Heart right ventricle (tissue), 16 donors: Measurements from ENCODE around the gene FOXP2. TPM values are rescaled to one million over a fixed set of nuclear protein-coding genes. Genes with fewer than 3 reads are reported as not detected.

ENCODE experiments used
- ATAC-seq, 8 donors: fragments of 200-7000 bp; cut with Tn5 transposase; one replicate each; pipeline ENCODE4 v1.9.1; 2020; ENCODE audit warnings: mild to moderate bottlenecking in 8 of 8, moderate library complexity in 8 of 8, moderate number of reproducible peaks in 1 of 8
- DNase-seq, 2 donors: peaks; one replicate each; pipeline ENCODE4 v3.0.0-alpha.2; 2020
- H3K27ac ChIP-seq, 10 donors: fragments of 200-600 bp; sonication (generic) in 2 of 10; one replicate each; pipeline versions ENCODE4 v1.5.0 to v1.8.0; 2020 to 2022; ENCODE audit warnings: mild to moderate bottlenecking in 3 of 10
- H3K27me3 ChIP-seq, 7 donors: fragments of 200-600 bp; one replicate each; pipeline ENCODE4 v1.8.0; 2021 to 2022; ENCODE audit warnings: mild to moderate bottlenecking in 2 of 7
- H3K36me3 ChIP-seq, 9 donors: fragments of 200-600 bp; sonication (generic) in 1 of 9; one replicate each; pipeline versions ENCODE4 v1.5.0 to v1.8.0; 2020 to 2022; ENCODE audit warnings: mild to moderate bottlenecking in 2 of 9
- H3K4me1 ChIP-seq, 9 donors: fragments of 200-600 bp; sonication (generic) in 1 of 9; one replicate each; pipeline versions ENCODE4 v1.5.0 to v1.8.0; 2020 to 2022; ENCODE audit warnings: mild to moderate bottlenecking in 4 of 9
- H3K4me3 ChIP-seq, 10 donors: fragments of 200-600 bp; sonication (generic) in 2 of 10; one replicate each; pipeline versions ENCODE4 v1.5.0 to v1.8.0; 2020 to 2022; ENCODE audit warnings: mild to moderate bottlenecking in 7 of 10, moderate library complexity in 2 of 10
- H3K9me3 ChIP-seq, 11 donors: fragments of 200-600 bp in 10 of 11; sonication (generic) in 2 of 11; one replicate each; pipeline versions ENCODE4 v1.5.0 to v1.8.0; 2013 to 2022; ENCODE audit warnings: mild to moderate bottlenecking in 2 of 11, control low read depth in 1 of 11, moderate library complexity in 1 of 11
- WGBS, 2 donors: extraction: QIAGEN DNeasy Blood & Tissue Kit; methylation state at CpG; one replicate each; pipeline ENCODE4 v1.1.7; 2013; ENCODE audit warnings: inconsistent platforms in 1 of 2; 5-methylcytosine and 5-hydroxymethylcytosine counted together
- intact Hi-C, 10 donors: fragments of 100-400 bp; cut with DNase I; formaldehyde crosslinking; loops; one replicate each; pipeline versions ENCODE4 v1.11.1 to v1.14.2; 2022
- polyA plus RNA-seq, 2 donors: library from polyadenylated mRNA; stranded (reverse); fragments of 200-250 nt; gene quantifications; one replicate each; pipeline ENCODE4 v1.2.3, GENCODE V29; 2013
- total RNA-seq, 10 donors: library from RNA; stranded (reverse); fragmentation: NEBNext Ultra II Directional in 3 of 10; extraction: Animal tissue kit (Norgen Biotek cat#: 25700) in 3 of 10; gene quantifications; one replicate each; pipeline versions ENCODE4 v1.2.1 to v1.2.4, GENCODE V29; 2021 to 2023
- TF ChIP-seq, protein P1 (sequence below), 9 donors: fragments of 200-600 bp; sonication (generic) in 2 of 9; IDR thresholded peaks; one replicate each; pipeline versions ENCODE4 v1.5.0 to v1.8.0; 2021 to 2022; ENCODE audit warnings: antibody characterized with exemption in 9 of 9, mild to moderate bottlenecking in 5 of 9, moderate library complexity in 1 of 9
- donor health status: Arrhythmogenic right ventricular cardiomyopathy.
- donor health status: ischemic (EF 13 %, LVEDD 7.1; RV severe dilation, severe dysfunction).
- donor health status: healthy with polysubstance abuse.
- donor health status: DM: no; HTN: yes; CAD: no.
- donor health status: DM: no; HTN: no; CAD: no.
- donor health status: ischemic (EF 25% LVEDD 6.9; RV normal size, moderate dysfunction).
- donor health status: ischemic (EF 25% LVEDD 5.7; RV mildly dilated, moderate dysfunction).
- donor health status: healthy.
- donor health status: DM: yes; HTN: yes; CAD: no.
- donor health status: Ischemic cardiomyopathy.
- donor health status: ischemic (EF 35%, LVEDD 5.7; RV mildly dilated, moderate dysfunction).
- donor health status: nonischemic (EF 11% LVEDD 7.7; RV severe dilation, severe dysfunction).
- donor health status: DM: yes; HTN: yes; CAD: no.
- donor health status: PGD.
- donor health status: ischemic (EF 29% LVEDD 5.4; RV normal size, mild dysfunction).
- donor health status: nonischemic (EF 23%, LVEDD 6.1; RV moderate dilation, normal function).

FOXP2 gene
- total and polyA plus RNA-seq, 12 donors: 0.16 to 4.7 (median 1.9) TPM

DNA sequence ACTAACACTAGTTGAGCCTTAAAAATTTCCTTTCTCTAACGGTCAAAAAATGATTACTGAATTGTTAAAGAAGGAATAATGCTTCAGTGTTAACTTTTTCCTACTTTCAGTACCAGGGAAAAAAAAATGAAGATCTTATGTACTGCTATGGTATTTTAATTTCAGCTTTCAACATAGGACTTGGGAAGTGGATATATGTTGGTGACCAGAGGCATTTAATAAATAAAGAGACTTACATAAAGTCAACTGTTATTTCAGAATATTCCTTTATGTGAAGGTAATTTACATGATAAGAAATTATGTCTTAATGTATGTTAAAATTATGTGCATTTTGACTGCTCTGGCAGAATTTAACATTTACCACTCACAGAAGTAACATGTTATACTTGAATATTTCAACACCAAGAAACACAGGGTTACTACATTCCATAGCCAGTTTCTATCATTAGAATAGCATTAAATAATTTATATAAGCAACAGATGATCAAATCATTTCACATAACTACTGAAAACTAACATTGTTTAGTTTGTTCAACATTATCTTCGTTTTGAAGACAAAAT is 257.0 kb downstream of the FOXP2 start:
- Histone ChIP-seq H3K27ac (no peak overlapping the region), H3K4me1 (no peaks in the 10 kb centered on the region), H3K27me3 (no peaks in the 10 kb centered on the region), H3K9me3 (no peaks in the 10 kb centered on the region), H3K4me3 (no peak overlapping the region), H3K36me3 (no peaks in the 10 kb centered on the region)
- TF ChIP-seq, protein P1, sequence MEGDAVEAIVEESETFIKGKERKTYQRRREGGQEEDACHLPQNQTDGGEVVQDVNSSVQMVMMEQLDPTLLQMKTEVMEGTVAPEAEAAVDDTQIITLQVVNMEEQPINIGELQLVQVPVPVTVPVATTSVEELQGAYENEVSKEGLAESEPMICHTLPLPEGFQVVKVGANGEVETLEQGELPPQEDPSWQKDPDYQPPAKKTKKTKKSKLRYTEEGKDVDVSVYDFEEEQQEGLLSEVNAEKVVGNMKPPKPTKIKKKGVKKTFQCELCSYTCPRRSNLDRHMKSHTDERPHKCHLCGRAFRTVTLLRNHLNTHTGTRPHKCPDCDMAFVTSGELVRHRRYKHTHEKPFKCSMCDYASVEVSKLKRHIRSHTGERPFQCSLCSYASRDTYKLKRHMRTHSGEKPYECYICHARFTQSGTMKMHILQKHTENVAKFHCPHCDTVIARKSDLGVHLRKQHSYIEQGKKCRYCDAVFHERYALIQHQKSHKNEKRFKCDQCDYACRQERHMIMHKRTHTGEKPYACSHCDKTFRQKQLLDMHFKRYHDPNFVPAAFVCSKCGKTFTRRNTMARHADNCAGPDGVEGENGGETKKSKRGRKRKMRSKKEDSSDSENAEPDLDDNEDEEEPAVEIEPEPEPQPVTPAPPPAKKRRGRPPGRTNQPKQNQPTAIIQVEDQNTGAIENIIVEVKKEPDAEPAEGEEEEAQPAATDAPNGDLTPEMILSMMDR (IDR thresholded peaks at IDR 0.05): no peak
- intact Hi-C loops: no loop called here
- DNase-seq: no peak
- WGBS, 2 donors: 81 to 84% methylated on average over 2 of the region's 2 CpGs
- ATAC-seq: no peak

DNA sequence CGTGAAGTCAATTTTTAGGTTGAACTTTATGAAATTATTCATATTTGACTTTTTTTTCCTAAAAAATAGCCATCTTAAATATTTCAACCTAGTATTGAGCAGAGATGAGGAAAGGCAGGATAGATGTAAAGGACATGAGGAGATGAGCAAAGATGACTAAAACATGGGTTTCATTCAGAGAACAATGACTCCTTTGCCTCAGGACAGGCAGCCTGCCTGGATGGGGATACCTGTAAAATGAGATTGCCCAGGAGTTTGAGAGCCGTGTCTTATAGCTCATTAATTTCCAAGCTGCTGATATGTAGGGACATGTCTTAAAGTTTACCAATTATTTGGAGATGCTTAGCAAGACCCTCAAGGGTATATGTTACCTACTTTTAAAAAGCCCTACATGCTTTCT is 263.5 kb downstream of the FOXP2 start:
- 85 to 90% methylated on average over 2 of the region's 2 CpGs for WGBS, 2 donors
- ATAC-seq (no peak), DNase-seq (no peak)
- Histone ChIP-seq H3K4me3 (no peak overlapping the region), H3K4me1 (no peaks in the 10 kb centered on the region), H3K27ac (no peak overlapping the region), H3K9me3 (no peaks in the 10 kb centered on the region), H3K36me3 (no peaks in the 10 kb centered on the region), H3K27me3 (no peaks in the 10 kb centered on the region)
- intact Hi-C loops: no loop called here
- TF ChIP-seq, protein P1 (IDR thresholded peaks at IDR 0.05): no peak

DNA sequence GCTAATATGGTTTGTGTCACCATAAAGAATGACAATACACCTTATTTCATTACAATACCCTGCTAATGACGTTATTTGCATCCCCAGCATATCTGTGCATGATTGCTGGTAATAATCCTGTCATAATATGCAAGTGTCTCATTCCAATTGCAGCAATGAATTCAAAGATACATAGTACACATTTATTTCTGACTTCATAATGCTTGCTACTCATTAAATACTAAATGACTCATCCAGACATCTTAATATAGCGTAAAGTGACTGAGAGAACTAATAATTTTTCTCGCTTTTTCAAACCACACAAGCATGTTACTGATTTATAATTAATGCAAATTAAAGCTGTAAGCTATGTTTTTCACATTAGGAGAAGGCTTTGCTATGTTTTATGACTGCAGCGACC is 272.6 kb downstream of the FOXP2 start:
- DNase-seq (no peak), ATAC-seq (no peak)
- no peaks in the 10 kb centered on the region for H3K9me3 ChIP-seq
- H3K27me3 ChIP-seq: no peaks in the 10 kb centered on the region
- no peak overlapping the region for H3K27ac ChIP-seq
- TF ChIP-seq, protein P1 (IDR thresholded peaks at IDR 0.05): no peak
- intact Hi-C loops: no loop called here
- no peak overlapping the region for H3K4me3 ChIP-seq
- no peaks in the 10 kb centered on the region for H3K36me3 ChIP-seq
- no peaks in the 10 kb centered on the region for H3K4me1 ChIP-seq
- 87 to 92% methylated on average over 4 of the region's 4 CpGs for WGBS, 2 donors

DNA sequence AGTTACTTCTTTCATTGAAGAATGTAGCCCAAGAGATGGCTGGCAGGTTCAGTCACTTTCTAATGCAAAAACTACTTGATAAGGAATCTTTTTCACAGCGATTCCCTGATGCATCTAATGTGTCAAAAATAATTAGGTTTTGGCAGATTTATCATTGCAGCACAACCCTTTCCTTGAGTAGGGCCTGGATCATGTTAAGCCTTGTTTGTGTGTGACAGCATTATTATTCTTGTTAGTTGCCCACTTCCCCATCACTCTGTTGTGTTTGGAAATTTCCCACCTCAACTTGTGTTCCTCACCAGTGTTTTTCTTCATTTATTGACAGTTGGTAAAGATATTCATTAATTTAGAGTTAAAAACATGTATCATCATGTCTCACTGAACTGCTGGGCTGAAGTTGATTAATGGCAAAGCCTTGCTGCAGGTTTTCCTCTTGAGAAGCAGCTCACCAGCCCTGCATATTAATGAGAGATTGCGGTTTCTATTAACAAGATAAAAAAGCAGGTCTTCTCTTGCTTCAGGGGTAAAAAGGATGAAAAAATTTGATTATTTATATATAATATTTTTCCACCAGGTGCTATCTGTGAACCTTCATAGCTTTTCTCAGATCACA is 273.9 kb downstream of the FOXP2 start:
- DNase-seq (no peak), ATAC-seq (no peak)
- H3K4me3 ChIP-seq: no peak overlapping the region
- H3K9me3 ChIP-seq: no peaks in the 10 kb centered on the region
- H3K36me3 ChIP-seq: no peaks in the 10 kb centered on the region
- no peaks in the 10 kb centered on the region for H3K27me3 ChIP-seq
- intact Hi-C loops: no loop called here
- no peaks in the 10 kb centered on the region for H3K4me1 ChIP-seq
- TF ChIP-seq, protein P1 (IDR thresholded peaks at IDR 0.05): no peak
- 53 to 63% methylated on average over 2 of the region's 2 CpGs for WGBS, 2 donors
- H3K27ac ChIP-seq: no peak overlapping the region
